CD8-positive, alpha-beta memory T cell (primary cell): ENCODE measurements around the gene TMEM120B. TPM values are rescaled to one million over a fixed set of nuclear protein-coding genes. Genes with fewer than 3 reads are reported as not detected.

Source experiments
- CTCF ChIA-PET: fragments of 350-600 bp; sonication (Branson Sonifier 250); formaldehyde crosslinking; loops from one replicate; lab custom pipeline; 2021; ENCODE audit warnings: antibody characterized with exemption; lab: Charles Lee
- POLR2A ChIA-PET: fragments of 350-600 bp; sonication (Branson Sonifier 250); formaldehyde crosslinking; loops from one replicate; lab custom pipeline; 2021; ENCODE audit warnings: antibody characterized with exemption; lab: Charles Lee
- DNase-seq, 5 donors: peaks; one replicate each; pipeline versions ENCODE4 v3.0.0 to v3.0.0-alpha.2; 2020 to 2022; ENCODE audit warnings: mixed read lengths in 1 of 5
- H3K27ac ChIP-seq: one replicate; pipeline ENCODE4 v1.7.0; 2013; ENCODE audit warnings: low read depth, mild to moderate bottlenecking, low read length, moderate library complexity
- H3K27me3 ChIP-seq: 2 replicates; pipeline ENCODE4 v1.7.0; 2013; ENCODE audit warnings: low read length, mild to moderate bottlenecking; ENCODE audit not compliant: insufficient read depth, poor library complexity, severe bottlenecking
- H3K36me3 ChIP-seq: 2 replicates; pipeline ENCODE4 v1.7.0; 2013; ENCODE audit warnings: mild to moderate bottlenecking, low read length, moderate library complexity; ENCODE audit not compliant: insufficient read depth
- H3K4me1 ChIP-seq: 2 replicates; pipeline ENCODE4 v1.7.0; 2013; ENCODE audit warnings: mild to moderate bottlenecking, low read length, moderate library complexity; ENCODE audit not compliant: insufficient read depth
- H3K4me3 ChIP-seq: 2 replicates; pipeline ENCODE4 v1.7.0; 2013; ENCODE audit warnings: mild to moderate bottlenecking, low read length
- H3K9me3 ChIP-seq: 2 replicates; pipeline ENCODE4 v1.7.0; 2013; ENCODE audit warnings: mild to moderate bottlenecking, low read length
- H3K27ac Mint-ChIP-seq, 8 donors: one replicate each; pipeline ENCODE4 v1.8.0; 2020 to 2021; ENCODE audit warnings: mixed read lengths in 8 of 8, mild to moderate bottlenecking in 6 of 8, inconsistent platforms in 3 of 8, moderate library complexity in 3 of 8
- H3K27me3 Mint-ChIP-seq, 2 donors: one replicate each; pipeline ENCODE4 v1.8.0; 2020 to 2021; ENCODE audit warnings: mixed read lengths in 2 of 2, mild to moderate bottlenecking in 1 of 2, moderate library complexity in 1 of 2
- H3K36me3 Mint-ChIP-seq, 3 donors: one replicate each; pipeline ENCODE4 v1.8.0; 2020 to 2021; ENCODE audit warnings: mixed read lengths in 3 of 3, inconsistent platforms in 1 of 3, mild to moderate bottlenecking in 1 of 3
- H3K4me1 Mint-ChIP-seq, 3 donors: one replicate each; pipeline ENCODE4 v1.8.0; 2020 to 2021; ENCODE audit warnings: mixed read lengths in 3 of 3, inconsistent platforms in 1 of 3, mild to moderate bottlenecking in 1 of 3
- H3K4me3 Mint-ChIP-seq, 7 donors: one replicate each; pipeline ENCODE4 v1.8.0; 2020 to 2021; ENCODE audit warnings: mixed read lengths in 7 of 7, mild to moderate bottlenecking in 6 of 7, moderate library complexity in 4 of 7, inconsistent platforms in 2 of 7
- H3K9me3 Mint-ChIP-seq, 5 donors: one replicate each; pipeline ENCODE4 v1.8.0; 2020 to 2022; ENCODE audit warnings: mixed read lengths in 5 of 5, mild to moderate bottlenecking in 3 of 5, moderate library complexity in 2 of 5, inconsistent platforms in 1 of 5
- polyA plus RNA-seq: library from polyadenylated mRNA; unstranded; fragments of 300-500 nt; fragmentation: Illumina TruSeq; gene quantifications from one replicate; pipeline ENCODE4 v1.2.3, GENCODE V29; 2021
- total RNA-seq, 2 experiments: library from RNA; stranded (reverse); gene quantifications; one replicate each; pipeline ENCODE4 v1.2.3, GENCODE V29; 2021

TMEM120B gene
- total and polyA plus RNA-seq, 3 experiments from 2014 or later, result 3.9 to 15.2 (median 12.5) TPM

- Mint-ChIP-seq H3K27me3 (no peaks in the 10 kb centered on the region), H3K4me3 (no peak overlapping the region), H3K36me3 (peaks cover 0 to 27% (median 1%) of the 10 kb centered on the region in 3 donors), H3K9me3 (no peaks in the 10 kb centered on the region), H3K4me1 (peaks cover 10 to 36% (median 13%) of the 10 kb centered on the region in 3 donors), H3K27ac (no peak overlapping the region)
- peaks cover 15% of the 10 kb centered on the region for H3K36me3 ChIP-seq
- H3K9me3 ChIP-seq, result no peaks in the 10 kb centered on the region
- POLR2A ChIA-PET, result interaction anchor here (6.6 kb wide), 1 partner anchor 19 kb away, joined by 45 read pairs; the partner anchor contains the start of gene RHOF
- H3K4me1 ChIP-seq, result peaks cover 24% of the 10 kb centered on the region
- H3K27ac ChIP-seq, result no peak overlapping the region
- no peaks in the 10 kb centered on the region for H3K27me3 ChIP-seq
- DNase-seq, result peak in 1 of 5 donors; percentile 50
- CTCF ChIA-PET, result interaction anchor here (1.2 to 44.0 kb wide), 4 partner anchors 25 to 81 kb away, joined by 3 to 1908 read pairs (median 24); partner anchors contain the start of genes RHOF, SETD1B and TMEM120B
- H3K4me3 ChIP-seq, result no peak overlapping the region
Measured at GRCh38 chr12:121775501-121775900, 62.9 kb downstream of the TMEM120B start.

DNA sequence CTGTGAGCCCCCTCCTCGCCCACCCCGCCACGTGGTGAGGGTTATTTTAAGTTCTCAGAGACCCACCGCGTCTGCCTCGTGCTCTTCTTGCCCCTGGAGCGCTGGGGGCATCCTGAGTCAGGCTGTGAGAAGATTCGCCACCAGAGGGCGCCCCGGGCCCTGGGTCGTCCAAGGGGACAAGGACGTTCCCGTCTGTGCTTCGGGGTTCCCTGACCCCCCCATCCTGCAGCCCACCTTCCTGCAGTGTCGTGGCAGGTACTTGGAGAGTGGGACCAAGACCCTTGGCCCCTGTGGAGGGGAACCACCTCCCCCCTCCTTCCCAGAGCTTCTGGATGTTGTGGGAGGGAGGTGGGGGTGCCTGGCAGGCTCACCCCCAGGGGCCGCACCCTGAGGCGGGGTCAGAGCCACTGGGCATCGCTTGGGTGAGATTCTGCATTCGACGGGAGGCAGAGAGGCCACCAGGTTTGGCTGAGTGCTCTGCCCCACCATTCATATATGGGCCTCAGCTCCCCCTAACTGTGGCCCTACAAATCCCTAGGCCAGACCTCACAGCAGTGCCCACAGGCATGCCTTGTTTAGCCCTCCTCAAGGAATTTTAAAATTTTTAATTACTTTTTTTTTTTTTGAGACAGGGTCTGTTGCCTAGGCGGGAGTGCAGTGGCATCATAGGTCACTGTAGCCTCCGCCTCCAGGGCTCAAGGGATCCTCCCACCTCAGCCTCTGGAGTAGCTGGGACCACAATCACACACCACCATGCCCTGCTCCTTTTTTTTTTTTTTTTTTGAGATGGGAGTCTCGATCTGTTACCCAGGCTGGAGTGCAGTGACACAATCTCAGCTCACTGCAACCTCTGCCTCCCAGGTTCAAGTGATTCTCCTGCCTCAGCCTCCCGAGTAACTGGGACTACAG lies 63.9 kb downstream of the TMEM120B start:
- Histone ChIP-seq H3K9me3 (no peaks in the 10 kb centered on the region), H3K4me1 (peaks cover 33% of the 10 kb centered on the region), H3K27me3 (no peaks in the 10 kb centered on the region), H3K27ac (no peak overlapping the region), H3K4me3 (no peak overlapping the region), H3K36me3 (peaks cover 22% of the 10 kb centered on the region)
- ChIA-PET CTCF (interaction anchor here (0.6 to 44.0 kb wide), 6 partner anchors 24 to 283 kb away, joined by 3 to 1908 read pairs (median 3); partner anchors contain the start of genes RHOF and SETD1B), POLR2A (interaction anchor here (0.6 to 6.6 kb wide), 5 partner anchors 13 to 305 kb away, joined by 3 to 45 read pairs (median 5); partner anchors contain the start of gene RHOF)
- Mint-ChIP-seq H3K4me1 (peaks cover 15 to 42% (median 15%) of the 10 kb centered on the region in 3 donors), H3K4me3 (peak overlapping the region in 1 of 7 donors; percentile 51), H3K27ac (peak overlapping the region; percentile 54 to 90 (median 81)), H3K36me3 (peaks cover 0 to 36% (median 1%) of the 10 kb centered on the region in 3 donors), H3K9me3 (no peaks in the 10 kb centered on the region), H3K27me3 (no peaks in the 10 kb centered on the region)
- peak; percentile 80 to 92 (median 87) for DNase-seq

DNA sequence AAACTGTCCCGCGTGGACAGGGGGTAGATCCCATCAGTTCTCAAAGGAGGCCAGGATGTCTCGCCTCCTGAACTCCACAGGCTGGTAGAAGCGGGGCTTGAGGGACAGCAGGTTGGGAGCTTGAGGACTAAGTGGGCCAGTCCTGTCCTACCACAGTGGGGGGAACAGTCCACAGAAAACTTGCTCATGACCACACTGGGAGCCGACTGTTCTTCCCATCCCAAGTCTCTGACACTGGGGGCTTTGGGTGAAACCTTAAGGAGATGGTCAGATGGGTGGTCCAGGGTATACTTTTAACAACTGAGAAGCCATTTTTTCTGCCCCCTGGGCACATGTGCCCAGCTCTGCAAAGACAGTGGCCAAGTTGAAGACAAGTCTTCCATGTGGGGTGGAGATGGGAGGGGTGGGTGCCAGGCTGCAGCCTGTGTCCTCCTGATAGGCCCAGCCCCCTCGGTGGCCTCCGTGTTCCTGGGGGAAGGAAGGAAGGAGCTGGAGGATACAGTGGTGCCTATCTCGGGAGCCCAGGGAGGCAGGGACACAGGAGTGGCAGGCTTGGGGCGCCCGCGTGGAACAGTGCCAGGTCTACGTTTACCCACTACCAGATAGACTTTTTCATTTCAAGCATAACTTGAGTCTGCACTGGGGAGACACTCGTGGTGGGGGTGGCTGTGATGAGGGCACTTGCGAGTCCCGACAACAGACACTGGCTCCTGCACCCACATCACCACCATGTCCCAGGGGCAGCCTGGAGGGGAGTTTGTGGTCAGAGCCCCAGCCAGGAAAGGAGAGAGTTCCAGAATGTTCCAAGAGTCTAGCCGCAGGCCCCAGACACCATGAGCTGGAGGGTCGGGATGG lies 66.2 kb downstream of the TMEM120B start:
- H3K9me3 Mint-ChIP-seq, result no peaks in the 10 kb centered on the region
- no peaks in the 10 kb centered on the region for H3K27me3 ChIP-seq
- peaks cover 0 to 50% (median 6%) of the 10 kb centered on the region in 3 donors for H3K36me3 Mint-ChIP-seq
- CTCF ChIA-PET, result interaction anchor here (44.0 kb wide), 1 partner anchor 22 kb away, joined by 1908 read pairs; the partner anchor contains the start of genes RHOF and SETD1B
- peaks cover 44% of the 10 kb centered on the region for H3K4me1 ChIP-seq
- no peak overlapping the region for H3K4me3 ChIP-seq
- peaks cover 0 to under 1% of the 10 kb centered on the region in 2 donors for H3K27me3 Mint-ChIP-seq
- H3K27ac ChIP-seq, result no peak overlapping the region
- H3K9me3 ChIP-seq, result no peaks in the 10 kb centered on the region
- H3K4me3 Mint-ChIP-seq, result peak overlapping the region in 1 of 7 donors; percentile 70
- peak overlapping the region in 5 of 8 donors; percentile 50 to 77 (median 60) for H3K27ac Mint-ChIP-seq
- DNase-seq, result no peak
- H3K36me3 ChIP-seq, result peaks cover 22% of the 10 kb centered on the region
- POLR2A ChIA-PET, result interaction anchor here (5.5 to 6.6 kb wide), 2 partner anchors 15 kb away, joined by 45 to 58 read pairs; partner anchors contain the start of gene RHOF
- H3K4me1 Mint-ChIP-seq, result peaks cover 26 to 55% (median 27%) of the 10 kb centered on the region in 3 donors

- ChIA-PET CTCF (interaction anchor here (44.0 kb wide), 1 partner anchor 21 kb away, joined by 1908 read pairs; the partner anchor contains the start of genes RHOF and SETD1B), POLR2A (interaction anchor here (5.5 kb wide), 1 partner anchor 15 kb away, joined by 58 read pairs; the partner anchor contains the start of gene RHOF)
- Mint-ChIP-seq H3K9me3 (no peaks in the 10 kb centered on the region), H3K4me3 (peak overlapping the region in 1 of 7 donors; percentile 70), H3K27me3 (peaks cover 0 to 2% of the 10 kb centered on the region in 2 donors), H3K4me1 (peaks cover 32 to 58% (median 33%) of the 10 kb centered on the region in 3 donors), H3K27ac (peak overlapping the region in 3 of 8 donors; percentile 23 to 77 (median 64)), H3K36me3 (peaks cover 0 to 52% (median 9%) of the 10 kb centered on the region in 3 donors)
- Histone ChIP-seq H3K27ac (no peak overlapping the region), H3K4me1 (peaks cover 51% of the 10 kb centered on the region), H3K36me3 (peaks cover 22% of the 10 kb centered on the region), H3K4me3 (no peak overlapping the region), H3K27me3 (no peaks in the 10 kb centered on the region), H3K9me3 (no peaks in the 10 kb centered on the region)
- DNase-seq, result no peak
Measured at GRCh38 chr12:121779422-121779895, 66.9 kb downstream of the TMEM120B start.

GRCh38 chr12:121780429-121780828 lies 67.9 kb downstream of the TMEM120B start:
- Mint-ChIP-seq H3K27me3 (peaks cover 0 to 2% of the 10 kb centered on the region in 2 donors), H3K9me3 (no peaks in the 10 kb centered on the region), H3K4me3 (peak overlapping the region in 1 of 7 donors; percentile 50), H3K27ac (peak overlapping the region in 5 of 8 donors; percentile 17 to 74 (median 54)), H3K4me1 (peaks cover 40 to 66% (median 40%) of the 10 kb centered on the region in 3 donors), H3K36me3 (peaks cover 5 to 59% (median 14%) of the 10 kb centered on the region in 3 donors)
- Histone ChIP-seq H3K36me3 (peaks cover 22% of the 10 kb centered on the region), H3K27me3 (no peaks in the 10 kb centered on the region), H3K27ac (no peak overlapping the region), H3K4me1 (peaks cover 60% of the 10 kb centered on the region), H3K4me3 (no peak overlapping the region), H3K9me3 (no peaks in the 10 kb centered on the region)
- POLR2A ChIA-PET, result interaction anchor here (1.2 to 5.5 kb wide), 2 partner anchors 9 to 14 kb away, joined by 3 to 58 read pairs; partner anchors contain the start of gene RHOF
- CTCF ChIA-PET, result interaction anchor here (44.0 kb wide), 1 partner anchor 20 kb away, joined by 1908 read pairs; the partner anchor contains the start of genes RHOF and SETD1B
- DNase-seq, result no peak

GRCh38 chr12:121781484-121781997 lies 69.0 kb downstream of the TMEM120B start:
- peaks cover 22% of the 10 kb centered on the region for H3K36me3 ChIP-seq
- H3K4me1 Mint-ChIP-seq, result peaks cover 44 to 70% (median 49%) of the 10 kb centered on the region in 3 donors
- H3K27me3 ChIP-seq, result no peaks in the 10 kb centered on the region
- H3K36me3 Mint-ChIP-seq, result peaks cover 5 to 64% (median 14%) of the 10 kb centered on the region in 3 donors
- ChIA-PET CTCF (interaction anchor here (0.6 to 44.0 kb wide), 5 partner anchors 1 to 88 kb away, joined by 3 to 1908 read pairs (median 6); partner anchors contain the start of genes RHOF and SETD1B), POLR2A (interaction anchor here (0.6 to 5.5 kb wide), 5 partner anchors 8 to 93 kb away, joined by 3 to 58 read pairs (median 5); partner anchors contain the start of gene RHOF)
- H3K4me3 ChIP-seq, result peak overlapping the region; percentile 31
- peak overlapping the region; percentile 91 to 99 (median 96) for H3K27ac Mint-ChIP-seq
- no peaks in the 10 kb centered on the region for H3K9me3 ChIP-seq
- H3K4me3 Mint-ChIP-seq, result peak overlapping the region; percentile 71 to 83 (median 77)
- H3K4me1 ChIP-seq, result peaks cover 59% of the 10 kb centered on the region
- no peak for DNase-seq
- H3K27me3 Mint-ChIP-seq, result peaks cover 0 to 2% of the 10 kb centered on the region in 2 donors
- no peaks in the 10 kb centered on the region for H3K9me3 Mint-ChIP-seq
- H3K27ac ChIP-seq, result no peak overlapping the region
